ENCODE measurements around the gene SIM2. TPM values are rescaled to one million over a fixed set of nuclear protein-coding genes. Genes with fewer than 3 reads are reported as not detected.
"Not testable (repeated sequence)": the region's sequence is repeated elsewhere in the genome, so short reads cannot be mapped to it uniquely, and the experiment has no call there.

The SIM2 gene
- total and polyA plus RNA-seq, 2 experiments from 2014 or later: 0.31 TPM; not detected in 1

- H3K4me1 ChIP-seq (ENCODE audit: low read depth): no peaks in the 10 kb centered on the region
- no peak for TF ChIP-seq CTCF (IDR thresholded peaks at IDR 0.05; ENCODE audit: low read depth, low read length)
- H3K27ac ChIP-seq: no peak overlapping the region
Measured at GRCh38 chr21:36668713-36669112, 30.2 kb upstream of the SIM2 start.

GRCh38 chr21:36671836-36672235 is 27.1 kb upstream of the SIM2 start:
- Histone ChIP-seq H3K27ac (no peak overlapping the region), H3K27me3 (no peaks in the 10 kb centered on the region), H3K4me3 (no peak overlapping the region), H3K36me3 (no peaks in the 10 kb centered on the region), H3K9me3 (ENCODE audit: low read depth) (no peaks in the 10 kb centered on the region), H3K4me1 (ENCODE audit: low read depth) (no peaks in the 10 kb centered on the region)
- no peak for DNase-seq (ENCODE audit: low read depth in 1 of 2, low spot score in 1 of 2)
- TF ChIP-seq CTCF (IDR thresholded peaks at IDR 0.05; ENCODE audit: low read depth, low read length): no peak

More at GRCh38 chr21:36668713-36669112, 30.2 kb upstream of the SIM2 start:
- no peaks in the 10 kb centered on the region for H3K9me3 ChIP-seq (ENCODE audit: low read depth)
- peaks cover 3% of the 10 kb centered on the region for H3K27me3 ChIP-seq
- H3K36me3 ChIP-seq: no peaks in the 10 kb centered on the region
- DNase-seq (ENCODE audit: low read depth in 1 of 2, low spot score in 1 of 2): no peak
- H3K4me3 ChIP-seq: no peak overlapping the region

GRCh38 chr21:36672296-36672695 is 26.6 kb upstream of the SIM2 start:
- H3K4me3 ChIP-seq; H3K9me3 ChIP-seq (ENCODE audit: low read depth); H3K27me3 ChIP-seq; H3K36me3 ChIP-seq; H3K4me1 ChIP-seq (ENCODE audit: low read depth); DNase-seq (ENCODE audit: low read depth in 1 of 2, low spot score in 1 of 2); H3K27ac ChIP-seq: not testable (repeated sequence)

GRCh38 chr21:36672737-36673136 is 26.2 kb upstream of the SIM2 start:
- no peak overlapping the region for H3K27ac ChIP-seq
- H3K36me3 ChIP-seq: no peaks in the 10 kb centered on the region
- H3K27me3 ChIP-seq: no peaks in the 10 kb centered on the region
- H3K4me3 ChIP-seq: no peak overlapping the region
- no peaks in the 10 kb centered on the region for H3K9me3 ChIP-seq (ENCODE audit: low read depth)
- H3K4me1 ChIP-seq (ENCODE audit: low read depth): no peaks in the 10 kb centered on the region
- TF ChIP-seq CTCF (IDR thresholded peaks at IDR 0.05; ENCODE audit: low read depth, low read length): no peak
- no peak for DNase-seq (ENCODE audit: low read depth in 1 of 2, low spot score in 1 of 2)

GRCh38 chr21:36676039-36676950 is 22.6 kb upstream of the SIM2 start:
- no peak for DNase-seq (ENCODE audit: low read depth in 1 of 2, low spot score in 1 of 2)
- Histone ChIP-seq H3K27ac (no peak overlapping the region), H3K4me3 (no peak overlapping the region)

More at GRCh38 chr21:36676039-36676950, 22.6 kb upstream of the SIM2 start:
- no peaks in the 10 kb centered on the region for H3K4me1 ChIP-seq (ENCODE audit: low read depth)
- no peaks in the 10 kb centered on the region for H3K9me3 ChIP-seq (ENCODE audit: low read depth)
- no peaks in the 10 kb centered on the region for H3K36me3 ChIP-seq
- no peaks in the 10 kb centered on the region for H3K27me3 ChIP-seq
- TF ChIP-seq CTCF (IDR thresholded peaks at IDR 0.05; ENCODE audit: low read depth, low read length): no peak

Data from cardiac muscle cell (in vitro differentiated cells and primary cell).